SH-SY5Y (cell line): Measurements from ENCODE around the gene GABRG3.

Experiments
- GATA2 ChIP-seq: IDR thresholded peaks from 2 replicates; pipeline ENCODE4 v1.6.1; 2011; ENCODE audit warnings: mild to moderate bottlenecking, low read depth, low read length
- GATA3 ChIP-seq: IDR thresholded peaks from 2 replicates; pipeline ENCODE4 v1.6.1; 2011; ENCODE audit warnings: low read depth, mild to moderate bottlenecking, low read length, moderate library complexity

Gene GABRG3

DNA sequence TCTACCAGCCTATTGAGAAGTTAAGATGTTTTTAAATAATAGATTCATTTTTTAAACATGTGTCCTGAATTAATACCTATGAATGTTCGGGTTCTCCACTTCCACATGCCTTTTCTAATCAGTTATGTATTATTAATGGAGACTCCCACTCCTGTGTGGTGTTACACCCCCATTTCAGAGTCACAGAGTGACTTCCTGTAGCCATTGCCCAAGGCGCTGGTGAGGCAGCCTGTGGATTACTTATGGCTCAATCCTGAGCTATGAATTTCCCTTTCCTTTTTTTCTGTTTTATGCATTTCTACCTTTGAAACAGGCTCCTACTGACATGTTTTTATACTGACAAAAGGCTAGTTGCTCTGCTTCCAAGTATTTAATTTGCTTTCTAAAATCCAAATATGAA, 162.3 kb downstream of the GABRG3 start:
- TF ChIP-seq GATA2 (no peak), GATA3 (no peak)

- TF ChIP-seq GATA3 (no peak), GATA2 (no peak)
These were observed 163.5 kb downstream of the GABRG3 start for GRCh38 chr15:27134481-27134880.

DNA sequence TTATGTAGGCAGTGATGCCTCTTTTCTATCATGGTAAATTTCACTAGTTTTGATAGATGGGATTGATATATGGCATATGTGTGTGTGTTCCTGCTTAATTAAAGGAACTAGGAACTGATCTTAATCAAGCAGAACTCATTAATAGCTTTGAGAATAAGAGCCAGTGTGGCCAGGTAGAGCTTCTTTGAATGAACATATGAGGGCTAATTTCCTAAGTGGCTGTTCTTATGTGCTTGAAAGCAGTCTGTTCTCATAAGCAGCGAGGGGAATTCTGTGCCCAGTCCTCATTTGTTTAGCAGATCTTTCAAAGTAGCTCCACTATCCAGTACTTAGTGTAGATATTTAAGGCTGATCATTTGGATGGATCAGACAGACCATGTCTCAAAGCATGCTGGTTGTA, 164.2 kb downstream of the GABRG3 start:
- TF ChIP-seq GATA2 (no peak), GATA3 (no peak)

DNA sequence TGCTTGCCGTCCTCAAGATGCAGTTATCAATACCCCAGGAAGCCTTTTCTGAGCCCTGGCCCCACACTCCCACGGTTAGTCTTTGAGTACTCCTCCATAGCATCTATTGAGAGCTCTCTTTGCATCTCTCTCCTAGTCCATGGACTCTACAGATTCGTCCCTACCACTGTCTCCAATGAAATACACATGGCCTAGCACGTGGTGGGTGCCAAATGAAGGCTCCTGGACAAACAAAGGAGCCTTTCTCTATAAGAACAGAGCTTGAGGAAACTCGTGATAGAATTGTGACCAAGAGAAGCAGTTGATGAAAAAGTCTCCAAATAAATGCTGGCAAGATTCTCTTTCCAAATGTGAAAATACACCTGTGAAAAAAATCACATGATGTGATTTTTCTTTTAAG, 166.1 kb downstream of the GABRG3 start:
- no peak for TF ChIP-seq GATA3
- no peak for TF ChIP-seq GATA2

DNA sequence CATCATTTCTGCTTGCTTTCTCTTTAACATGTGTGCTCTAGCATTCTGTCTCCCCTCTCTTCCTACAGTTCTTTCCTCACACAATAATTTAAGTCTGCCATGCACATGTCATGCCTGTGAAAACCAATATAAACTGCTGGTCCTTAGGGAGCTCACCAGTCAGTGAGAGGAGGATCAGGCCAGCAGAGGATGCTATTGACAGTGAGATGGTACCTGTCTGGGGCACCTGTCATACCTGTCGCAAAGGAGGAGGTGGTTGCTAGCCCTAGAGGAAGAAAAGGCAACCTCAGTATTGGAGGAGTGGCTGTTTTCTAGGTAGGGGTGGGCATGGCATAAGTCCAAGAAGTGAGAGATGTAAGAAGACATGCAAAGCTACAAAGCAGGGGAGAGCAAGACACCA, 194.6 kb downstream of the GABRG3 start:
- TF ChIP-seq GATA2 (no peak), GATA3 (no peak)

- TF ChIP-seq GATA2 (no peak), GATA3 (no peak)
These were observed 195.9 kb downstream of the GABRG3 start for GRCh38 chr15:27166917-27167316.

GRCh38 chr15:27167738-27168137, 196.8 kb downstream of the GABRG3 start:
- TF ChIP-seq GATA3 (no peak), GATA2 (no peak)

- no peak for TF ChIP-seq GATA2
- TF ChIP-seq GATA3: no peak
These were observed 199.9 kb downstream of the GABRG3 start for GRCh38 chr15:27170851-27171250.

DNA sequence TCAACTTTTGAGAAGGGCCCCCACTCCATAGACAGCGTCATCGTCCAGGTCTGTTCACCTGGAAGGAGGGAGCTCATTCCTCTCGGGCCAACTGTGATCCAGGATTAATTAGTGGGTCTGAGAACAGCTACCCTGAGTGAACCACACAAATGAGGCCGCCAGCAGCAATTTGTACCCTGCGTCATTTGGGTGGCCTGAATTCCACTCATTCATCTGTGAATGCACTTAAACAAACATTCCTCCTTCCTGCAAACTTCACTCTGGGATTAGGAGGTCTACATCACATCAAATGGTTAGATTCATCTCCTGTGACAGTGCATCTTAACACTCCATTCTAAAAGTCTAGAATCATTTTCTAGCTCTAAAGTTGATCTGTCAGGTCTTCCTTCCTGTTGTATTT, 201.8 kb downstream of the GABRG3 start:
- TF ChIP-seq GATA3: no peak
- no peak for TF ChIP-seq GATA2

DNA sequence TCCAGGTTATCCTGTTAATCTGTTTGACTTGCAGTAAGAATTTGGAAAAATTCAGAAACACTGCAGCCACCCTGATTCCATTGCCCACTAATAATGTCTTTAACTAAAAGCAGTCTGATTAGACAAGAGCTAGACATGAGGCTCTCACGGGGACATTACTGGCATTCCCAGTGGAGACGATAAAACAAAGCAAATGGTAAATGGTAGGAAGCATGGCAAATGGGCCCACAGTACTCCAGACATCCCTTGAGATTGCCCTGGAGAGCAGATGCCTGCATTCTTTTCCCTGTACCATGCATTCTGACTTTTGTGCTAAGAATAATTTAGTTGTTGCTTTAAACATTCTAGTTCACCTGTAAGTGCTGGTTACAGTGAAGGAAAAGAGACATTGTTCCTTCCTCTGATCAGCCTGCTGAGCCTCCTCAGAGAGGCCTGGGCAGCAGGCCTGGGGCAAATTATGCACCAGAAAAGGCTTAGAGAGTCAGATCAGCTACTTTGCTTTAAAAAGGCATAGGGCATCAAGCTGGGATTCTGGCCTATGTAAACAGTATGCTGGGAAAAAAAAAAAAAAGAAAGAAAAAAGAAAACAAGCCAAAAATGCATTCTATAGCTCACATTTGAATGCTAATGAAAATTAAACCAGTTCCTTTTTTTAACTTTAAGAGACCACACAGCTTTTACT, 204.6 kb downstream of the GABRG3 start:
- no peak for TF ChIP-seq GATA3
- TF ChIP-seq GATA2: no peak

- TF ChIP-seq GATA3 (no peak), GATA2 (no peak)
These were observed 205.9 kb downstream of the GABRG3 start for GRCh38 chr15:27176785-27177406.

GRCh38 chr15:27179789-27180188, 208.8 kb downstream of the GABRG3 start:
- TF ChIP-seq GATA3 (no peak), GATA2 (no peak)

DNA sequence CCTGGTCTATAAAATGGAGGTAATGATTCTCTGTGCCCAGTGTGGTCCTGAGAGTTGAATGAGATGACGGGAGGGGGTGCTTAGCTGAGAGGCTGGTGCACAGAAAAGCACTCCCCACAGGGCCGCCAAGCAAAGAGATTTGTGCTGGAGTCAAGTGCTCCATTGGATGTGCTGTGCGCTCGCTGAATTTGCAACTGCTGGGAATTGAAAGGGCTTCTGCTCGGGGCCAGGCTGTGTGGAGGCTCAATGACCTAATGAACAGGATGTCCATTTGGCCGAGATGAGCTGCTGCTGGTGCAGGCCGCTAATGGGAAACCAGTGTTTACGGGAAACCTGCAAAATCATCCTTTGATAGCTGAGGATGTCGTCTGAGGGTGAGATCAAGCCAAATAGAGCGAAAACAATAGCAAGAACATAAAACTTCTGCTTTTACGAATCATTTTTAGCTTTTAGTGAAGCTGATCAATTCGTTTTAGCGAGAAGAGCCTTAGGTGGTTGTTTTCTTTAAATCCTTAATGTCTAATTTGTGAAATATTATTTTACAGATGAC, 211.7 kb downstream of the GABRG3 start:
- TF ChIP-seq GATA2 (no peak), GATA3 (no peak)

- no peak for TF ChIP-seq GATA3
- no peak for TF ChIP-seq GATA2
These were observed 212.2 kb downstream of the GABRG3 start for GRCh38 chr15:27183201-27183600.

- TF ChIP-seq GATA3: no peak
- no peak for TF ChIP-seq GATA2
These were observed 225.7 kb downstream of the GABRG3 start for GRCh38 chr15:27196691-27197090.
